Tibial nerve (tissue), 4 donors: ENCODE results near the gene HCAR2. TPM values are rescaled to one million over a fixed set of nuclear protein-coding genes. Genes with fewer than 3 reads are reported as not detected.

Experiments
- DNase-seq, 2 donors: peaks; one replicate each; pipeline ENCODE4 v3.0.0-alpha.2; 2019; ENCODE audit warnings: low spot score in 2 of 2
- H3K27ac ChIP-seq, 4 donors: fragments of 200-600 bp; sonication (generic) in 3 of 4; one replicate each; pipeline ENCODE4 v1.5.1; 2017 to 2019; ENCODE audit warnings: mild to moderate bottlenecking in 1 of 4
- H3K27me3 ChIP-seq, 2 donors: fragments of 200-600 bp; sonication (generic) in 1 of 2; one replicate each; pipeline versions ENCODE4 v1.5.1 to v1.6.0; 2017 to 2019
- H3K36me3 ChIP-seq, 3 donors: fragments of 200-600 bp; sonication (generic); one replicate each; pipeline ENCODE4 v1.5.1; 2018 to 2019
- H3K4me1 ChIP-seq, 4 donors: fragments of 200-600 bp; sonication (generic) in 3 of 4; one replicate each; pipeline ENCODE4 v1.5.1; 2017 to 2019
- H3K4me3 ChIP-seq, 4 donors: fragments of 200-600 bp; sonication (generic) in 3 of 4; one replicate each; pipeline ENCODE4 v1.5.1; 2017 to 2019; ENCODE audit warnings: mild to moderate bottlenecking in 1 of 4, moderate library complexity in 1 of 4
- H3K9me3 ChIP-seq, 4 donors: fragments of 200-600 bp; sonication (generic) in 3 of 4; one replicate each; pipeline ENCODE4 v1.5.1; 2017 to 2019
- CTCF ChIP-seq, 5 experiments: fragments of 200-600 bp in 3 of 5; fragments of 450-650 bp in 2 of 5; sonication (generic) in 3 of 5; IDR thresholded peaks; one replicate each; pipeline ENCODE4 v1.5.1; 2016 to 2019; ENCODE audit warnings: antibody characterized with exemption in 5 of 5, mild to moderate bottlenecking in 3 of 5, moderate library complexity in 2 of 5
- EP300 ChIP-seq, 2 donors: sonication (generic); formaldehyde crosslinking; IDR thresholded peaks; one replicate each; pipeline ENCODE4 v1.6.1; 2017; ENCODE audit warnings: antibody characterized with exemption in 2 of 2, mild to moderate bottlenecking in 1 of 2
- POLR2A ChIP-seq, 2 donors: fragments of 450-650 bp; IDR thresholded peaks; one replicate each; pipeline ENCODE4 v1.6.1; 2017; ENCODE audit warnings: antibody characterized with exemption in 2 of 2, mild to moderate bottlenecking in 2 of 2, moderate library complexity in 2 of 2
- WGBS, 2 donors: methylation state at CpG; one replicate each; pipeline ENCODE4 v1.1.5; 2018; 5-methylcytosine and 5-hydroxymethylcytosine counted together
- total RNA-seq, 4 donors: library from RNA; depleted of rRNA; stranded (reverse); fragments of >200 nt; gene quantifications; one replicate each; pipeline ENCODE4 v1.1.0, GENCODE V29; 2016

The HCAR2 gene
- total RNA-seq, 4 donors from 2014 or later = 2.3 to 6.3 (median 3.3) TPM; not detected in 1

- no peaks in the 10 kb centered on the region for H3K27me3 ChIP-seq
- WGBS, 2 donors = 34 to 53% methylated on average over 32 of the region's 32 CpGs
- peak within 1 kb of the TSS; percentile 4 to 50 (median 26) for H3K4me3 ChIP-seq
- H3K36me3 ChIP-seq = no peaks in the 10 kb centered on the region
- H3K9me3 ChIP-seq = no peaks in the 10 kb centered on the region
- TF ChIP-seq CTCF (IDR thresholded peaks at IDR 0.05) (no peak), POLR2A (IDR thresholded peaks at IDR 0.05) (no peak), EP300 (IDR thresholded peaks at IDR 0.05) (no peak)
- H3K27ac ChIP-seq = peak within 1 kb of the TSS in 2 of 4 donors; percentile 53 to 64
- peaks cover 0 to 8% (median 0%) of the 10 kb centered on the region in 4 donors for H3K4me1 ChIP-seq
- DNase-seq = no peak
Observed at GRCh38 chr12:122730215-122731014, 27.3 kb upstream of the HCAR2 start, which contains the start of gene HCAR1. Gene HCAR1, minus strand, starts transcription at chr12:122730844. Its CDS starts 505 bp downstream, at chr12:122730339.

- H3K36me3 ChIP-seq = no peaks in the 10 kb centered on the region
- no peaks in the 10 kb centered on the region for H3K27me3 ChIP-seq
- no peaks in the 10 kb centered on the region for H3K9me3 ChIP-seq
- DNase-seq = no peak
- WGBS, 2 donors = 92 to 93% methylated on average over 23 to 27 of the region's 27 CpGs
- H3K27ac ChIP-seq = no peak overlapping the region
- TF ChIP-seq POLR2A (IDR thresholded peaks at IDR 0.05) (no peak), CTCF (IDR thresholded peaks at IDR 0.05) (no peak), EP300 (IDR thresholded peaks at IDR 0.05) (no peak)
- H3K4me1 ChIP-seq = peaks cover 0 to 8% (median 0%) of the 10 kb centered on the region in 4 donors
- peak overlapping the region in 1 of 4 donors; percentile 50 for H3K4me3 ChIP-seq
Observed at GRCh38 chr12:122729583-122730214, 26.5 kb upstream of the HCAR2 start.

- Histone ChIP-seq H3K36me3 (no peaks in the 10 kb centered on the region), H3K27ac (no peak overlapping the region), H3K27me3 (no peaks in the 10 kb centered on the region), H3K4me1 (peaks cover 0 to 18% (median 0%) of the 10 kb centered on the region in 4 donors), H3K9me3 (no peaks in the 10 kb centered on the region), H3K4me3 (no peak overlapping the region)
- WGBS, 2 donors = 57 to 64% methylated on average over 5 of the region's 5 CpGs
- TF ChIP-seq EP300 (IDR thresholded peaks at IDR 0.05) (no peak), CTCF (IDR thresholded peaks at IDR 0.05) (no peak), POLR2A (IDR thresholded peaks at IDR 0.05) (no peak)
- no peak for DNase-seq
Observed at GRCh38 chr12:122726080-122726558, 23.0 kb upstream of the HCAR2 start.

- H3K36me3 ChIP-seq = no peaks in the 10 kb centered on the region
- H3K9me3 ChIP-seq = no peaks in the 10 kb centered on the region
- no peak for DNase-seq
- H3K27ac ChIP-seq = no peak overlapping the region
- no peak overlapping the region for H3K4me3 ChIP-seq
- WGBS, 2 donors = 84 to 89% methylated on average over 6 of the region's 6 CpGs
- peaks cover 0 to 24% (median 0%) of the 10 kb centered on the region in 4 donors for H3K4me1 ChIP-seq
- no peaks in the 10 kb centered on the region for H3K27me3 ChIP-seq
- TF ChIP-seq CTCF (IDR thresholded peaks at IDR 0.05) (no peak), EP300 (IDR thresholded peaks at IDR 0.05) (no peak)
Observed at GRCh38 chr12:122725452-122726079, 22.4 kb upstream of the HCAR2 start.
